ENCODE results near the gene PXT1.

Gene PXT1

DNA sequence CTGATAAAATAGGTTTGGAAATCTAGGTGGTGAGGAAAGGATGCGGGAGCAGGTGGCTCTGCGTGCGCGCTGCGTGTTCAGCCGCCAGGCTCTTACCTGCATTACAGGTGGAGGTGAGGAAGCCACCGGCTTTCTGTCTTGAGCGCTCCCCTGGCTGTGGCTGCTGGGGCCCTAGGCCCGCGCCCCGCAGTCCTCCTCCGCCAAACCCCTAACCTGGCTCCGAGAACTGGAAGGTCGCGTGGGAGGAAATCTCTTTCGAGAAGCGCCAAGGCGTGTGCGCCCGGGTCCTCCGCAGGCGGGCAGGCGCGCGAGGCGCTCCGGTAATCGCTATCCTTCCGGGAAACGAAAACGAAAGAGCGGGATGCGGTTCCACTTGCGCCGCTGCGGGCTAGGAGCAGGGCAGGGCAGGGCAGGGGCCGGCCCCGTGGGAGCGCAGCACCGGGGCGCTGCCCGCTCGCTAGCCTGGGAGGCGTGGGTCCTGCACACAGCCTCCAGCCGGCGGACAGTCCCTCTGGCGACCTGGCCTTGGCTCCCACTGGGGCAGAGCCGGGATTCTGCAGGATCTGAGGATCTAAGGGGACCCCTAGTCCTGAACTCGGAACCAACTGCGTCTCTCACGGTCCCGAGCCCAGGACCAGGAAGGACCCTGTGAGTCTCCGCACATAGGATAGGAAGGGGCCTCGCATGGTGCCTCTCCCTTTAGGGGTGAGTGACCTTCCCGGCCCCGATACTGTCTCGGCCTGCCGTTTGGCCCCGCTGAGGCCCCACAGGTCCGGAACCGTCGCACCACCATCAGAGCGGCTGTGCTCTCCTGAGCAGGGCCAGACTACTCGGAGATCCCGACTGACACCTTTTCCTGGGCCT lies 55.0 kb downstream of the PXT1 start, which contains the start of gene ETV7:
Gene ETV7, minus strand, starts transcription at position 230 of the 864 bp plus-strand sequence. Its CDS starts 128 bp downstream, at position 102.
- DNase-seq: peak; percentile 31

DNA sequence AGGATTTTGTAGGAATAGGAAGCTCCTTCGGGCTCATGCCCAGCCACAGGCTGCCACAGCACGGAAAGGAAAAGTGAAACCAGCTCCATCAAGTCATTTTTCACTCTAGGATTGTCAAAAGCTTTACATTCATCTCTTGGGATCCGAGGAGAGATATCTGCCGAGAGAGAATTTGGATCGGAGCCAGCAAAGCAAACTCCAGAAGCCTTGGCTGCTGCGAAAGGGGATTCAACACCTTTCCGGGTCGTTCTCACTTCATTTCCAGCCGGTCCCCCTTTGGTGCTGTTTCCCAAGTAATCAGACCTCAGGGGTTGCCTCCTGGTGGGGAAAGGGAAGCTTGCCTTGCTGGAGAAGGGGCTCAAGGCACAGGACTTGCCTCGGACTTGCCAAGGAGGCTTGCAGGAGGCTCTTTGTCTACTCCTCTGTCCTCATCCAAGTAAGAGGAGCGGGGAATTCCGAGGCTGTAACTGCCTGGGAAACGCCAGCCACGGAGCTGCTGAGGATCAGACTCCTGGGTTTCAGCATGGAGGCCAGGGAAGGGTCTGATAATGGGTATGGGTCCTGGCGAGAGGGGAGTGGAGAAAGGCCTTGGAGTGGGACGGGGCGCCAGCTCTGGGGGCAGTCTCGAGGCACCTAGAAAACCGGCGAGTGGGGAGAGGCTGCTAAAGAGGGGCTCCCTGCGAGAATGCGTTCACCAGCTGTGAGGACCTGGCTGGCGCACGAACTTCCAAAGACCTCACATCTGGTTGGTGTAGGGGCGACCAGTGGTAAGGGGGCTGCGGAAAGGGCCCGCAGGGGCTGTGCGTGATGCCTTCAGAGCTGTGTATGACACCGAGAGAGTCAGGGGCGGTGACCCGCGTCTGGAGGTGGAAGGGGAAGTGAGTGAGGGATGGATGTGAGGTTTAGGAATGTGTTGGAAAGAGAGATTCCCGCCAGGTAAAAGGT lies 55.9 kb downstream of the PXT1 start:
- DNase-seq: peak; percentile 25

- no peak for DNase-seq
Observed at GRCh38 chr6:36384095-36384494, 58.6 kb downstream of the PXT1 start.

GRCh38 chr6:36383606-36384005 lies 59.0 kb downstream of the PXT1 start:
- DNase-seq: no peak

DNA sequence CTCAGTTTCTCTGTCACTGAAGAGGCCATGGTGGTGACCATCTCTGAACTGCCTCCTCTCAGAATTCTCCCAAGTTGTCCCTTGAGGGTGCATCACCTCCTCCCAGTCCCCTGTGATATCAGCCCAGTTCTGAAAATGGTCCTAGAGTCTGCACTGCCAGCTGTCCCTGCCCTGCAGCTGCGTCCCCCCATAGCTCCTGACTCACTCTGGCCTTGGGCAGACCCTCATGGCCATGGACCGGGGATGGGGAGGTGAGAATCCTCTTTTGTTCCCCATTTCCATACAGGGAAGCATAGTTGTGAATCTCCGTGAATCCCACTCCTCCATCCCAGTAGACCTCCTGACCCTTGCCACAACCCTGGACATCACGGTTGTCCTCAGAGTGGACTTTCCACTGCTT lies 59.7 kb downstream of the PXT1 start:
- DNase-seq: no peak

DNA sequence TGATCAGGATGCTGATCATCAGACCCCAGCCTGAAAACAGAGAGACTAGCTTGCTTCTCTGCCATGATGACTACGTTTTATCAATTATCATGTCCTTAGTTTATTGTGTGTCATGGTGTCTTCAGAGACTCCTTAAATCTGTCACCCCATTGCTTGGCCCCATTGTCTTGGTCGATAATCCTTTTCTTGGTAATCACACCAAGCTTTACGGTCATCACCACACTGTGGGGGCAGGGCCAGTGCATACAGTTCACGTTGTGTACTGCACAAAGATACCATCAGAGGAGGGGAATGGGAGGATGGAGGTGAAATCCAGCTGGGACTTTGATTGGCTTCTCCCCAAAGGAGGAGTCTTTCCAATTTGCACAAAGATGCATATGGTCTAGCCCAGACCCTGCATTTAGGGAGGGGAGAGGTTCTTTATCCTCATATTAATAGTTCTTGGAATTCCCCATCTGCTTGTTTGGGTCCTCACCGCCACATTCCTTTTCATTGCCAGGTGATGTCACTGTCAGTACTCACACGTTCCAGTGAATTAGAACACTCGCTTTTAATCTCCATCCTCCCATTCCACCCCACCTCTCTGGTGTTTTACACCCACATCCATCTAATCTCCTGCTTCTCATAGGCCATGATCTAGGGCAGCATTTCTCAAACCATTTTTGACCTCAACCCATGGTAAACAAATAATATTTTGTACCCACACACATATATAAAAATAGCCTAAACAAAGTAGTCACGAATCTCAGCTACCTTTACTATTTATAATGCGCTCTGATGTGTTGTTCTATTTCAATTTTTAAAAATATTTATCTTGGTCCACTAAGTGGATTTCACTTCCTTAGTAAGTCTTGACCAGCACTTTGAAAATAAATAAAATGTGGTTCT lies 60.9 kb downstream of the PXT1 start:
- DNase-seq: no peak

- DNase-seq: no peak
Observed at GRCh38 chr6:36380166-36380565, 62.5 kb downstream of the PXT1 start.

DNA sequence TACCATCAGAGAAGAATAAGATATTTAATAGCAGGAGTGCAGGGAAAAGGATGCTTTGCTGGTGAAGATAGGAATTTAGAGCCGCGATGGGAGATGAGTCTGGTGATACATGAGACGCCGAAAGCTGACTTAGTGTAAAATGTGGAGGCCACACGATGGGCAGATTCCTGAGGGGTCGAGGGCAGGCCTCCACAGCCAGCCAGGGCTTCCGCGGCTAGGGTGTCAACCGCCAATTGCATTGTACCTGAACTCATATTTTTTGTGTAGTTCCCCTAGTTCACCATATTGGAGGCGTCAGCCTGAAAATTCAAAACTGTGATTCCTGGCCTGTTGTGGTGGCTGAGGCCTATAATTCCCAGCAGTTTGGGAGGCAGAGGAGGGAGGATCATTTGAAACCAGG lies 63.7 kb downstream of the PXT1 start:
- DNase-seq: no peak

DNA sequence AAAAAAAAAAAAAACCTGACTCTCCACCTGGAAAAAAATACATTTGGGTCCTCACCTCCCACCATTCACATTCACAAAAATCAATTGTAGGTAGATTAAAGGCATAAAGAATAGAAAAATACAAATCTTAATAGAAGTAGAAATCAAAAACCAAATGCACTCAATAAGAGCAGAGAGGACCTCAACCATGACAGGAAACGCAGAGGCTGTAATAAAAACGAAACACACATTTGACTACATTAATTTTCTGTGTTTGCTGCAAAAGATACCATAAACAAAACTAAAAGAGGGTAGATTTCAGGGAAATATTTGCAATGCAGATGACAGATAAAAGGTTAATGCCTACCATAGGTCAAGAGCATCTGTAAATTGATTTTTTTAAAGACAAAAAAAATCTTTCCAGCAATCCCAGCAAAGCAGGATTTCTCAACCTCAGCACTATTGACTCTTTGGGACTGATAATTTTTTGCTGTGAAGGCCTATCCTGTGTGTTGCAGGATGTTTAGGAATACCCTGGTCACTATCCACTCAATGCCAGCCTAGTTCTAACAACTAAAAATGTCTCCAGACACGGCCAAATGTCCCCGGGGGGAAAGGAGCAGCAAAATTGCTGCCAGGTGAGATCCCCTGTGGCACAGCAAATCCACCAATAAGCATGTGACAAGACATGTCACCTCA lies 64.3 kb downstream of the PXT1 start:
- no peak for DNase-seq

- no peak for DNase-seq
Observed at GRCh38 chr6:36377594-36377993, 65.1 kb downstream of the PXT1 start.

GRCh38 chr6:36376742-36377141 lies 65.9 kb downstream of the PXT1 start:
- no peak for DNase-seq

- DNase-seq: no peak
Observed at GRCh38 chr6:36376183-36376582, 66.5 kb downstream of the PXT1 start.

GRCh38 chr6:36375644-36376155 lies 67.0 kb downstream of the PXT1 start:
- DNase-seq: no peak

- no peak for DNase-seq
Observed at GRCh38 chr6:36374972-36375371, 67.7 kb downstream of the PXT1 start.

DNA sequence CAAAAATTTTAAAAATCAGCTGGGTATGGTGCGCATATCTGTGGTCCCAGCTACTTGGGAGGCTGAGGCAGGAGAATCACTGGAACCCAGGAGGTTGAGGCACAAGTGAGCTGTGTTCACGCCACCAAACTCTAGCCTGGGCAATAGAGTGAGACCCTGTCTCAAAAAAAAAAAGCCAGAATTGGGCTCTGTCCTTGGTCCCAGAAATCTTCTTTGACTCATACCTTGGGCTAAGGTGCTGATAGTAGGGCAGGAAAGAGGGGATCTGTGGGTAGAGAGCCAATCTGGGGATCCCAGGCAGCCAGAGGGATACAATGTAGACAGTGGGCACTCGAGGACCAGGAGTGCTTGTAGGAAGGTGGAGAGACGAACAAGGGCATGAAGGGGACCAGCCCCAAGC lies 68.5 kb downstream of the PXT1 start:
- no peak for DNase-seq

GRCh38 chr6:36373368-36374019 lies 69.2 kb downstream of the PXT1 start:
- DNase-seq: no peak

DNA sequence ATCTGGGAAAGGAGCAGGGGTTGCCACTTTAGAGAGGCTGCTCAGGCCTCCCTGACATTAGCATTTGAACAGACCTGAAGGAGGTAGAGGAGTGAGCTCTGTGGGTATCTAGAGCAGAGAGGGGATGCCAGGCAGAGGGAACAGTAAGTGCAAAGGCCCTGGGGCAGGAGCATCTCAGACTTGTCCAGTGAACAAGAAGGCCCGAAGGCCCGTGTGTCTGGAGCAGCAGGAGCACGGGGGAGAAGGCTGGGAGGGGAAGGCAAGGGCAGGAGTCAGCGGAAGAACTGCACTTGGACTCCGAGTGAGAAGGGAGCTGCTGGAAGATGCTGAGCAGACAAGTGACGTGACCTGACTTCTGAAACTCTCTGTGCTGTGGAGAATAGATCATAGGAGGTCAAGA lies 70.6 kb downstream of the PXT1 start:
- DNase-seq: no peak

DNA sequence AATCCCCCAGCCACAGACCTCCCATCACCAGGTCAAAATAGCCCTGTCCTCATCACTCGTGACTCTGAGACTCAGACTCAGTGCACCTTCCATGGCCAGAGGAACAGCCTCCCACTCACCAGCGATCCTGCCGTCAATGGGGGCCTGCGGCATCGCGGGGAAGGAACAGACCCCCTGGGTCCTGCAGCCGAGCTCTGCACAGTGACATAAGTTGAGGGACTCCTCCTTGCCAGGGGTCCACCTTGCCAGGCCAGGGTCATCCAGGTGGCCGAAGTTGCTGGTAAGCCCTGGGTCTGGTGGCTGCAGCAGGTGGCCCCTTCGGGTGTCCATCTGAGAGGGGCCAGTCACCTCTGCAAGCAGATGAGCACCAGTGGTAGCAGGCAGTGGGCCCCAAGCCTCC lies 71.4 kb downstream of the PXT1 start:
- no peak for DNase-seq

DNA sequence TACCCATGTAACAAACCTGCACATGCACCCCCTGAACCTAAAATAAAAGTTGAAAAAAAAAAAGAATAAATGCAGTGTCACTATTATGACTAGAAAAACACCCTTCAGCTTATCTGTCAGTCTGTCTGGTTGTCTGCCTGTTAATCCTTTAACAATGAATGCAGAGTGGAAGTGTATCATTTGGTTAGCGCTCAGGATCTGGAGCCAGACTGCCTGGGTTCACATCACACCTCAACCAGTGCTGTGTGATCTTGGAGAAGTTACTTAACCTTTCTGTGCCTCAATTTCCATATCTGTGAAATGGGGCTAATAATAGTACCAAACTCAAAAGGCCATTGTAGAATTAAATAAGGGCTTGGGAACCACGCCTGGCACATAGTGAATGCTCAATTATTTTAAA lies 72.0 kb downstream of the PXT1 start:
- DNase-seq: no peak

- no peak for DNase-seq
Observed at GRCh38 chr6:36368921-36369865, 73.5 kb downstream of the PXT1 start.

Data from NCI-H2029 treated with DMSO at 0.1 percent for 48 hours (cell line).